GM23338 (cell line): ENCODE results near the gene TFDP3. TPM values are rescaled to one million over a fixed set of nuclear protein-coding genes. Genes with fewer than 3 reads are reported as not detected.

ENCODE experiments used
- ATAC-seq: fragments of 200-7000 bp; cut with Tn5 transposase; 3 replicates; pipeline ENCODE4 v1.9.1; 2020
- DNase-seq: peaks from one replicate; pipeline ENCODE4 v3.0.0-alpha.2; 2015; ENCODE audit warnings: low spot score
- H2AFZ ChIP-seq: fragments of 200-600 bp; sonication (generic); 2 replicates; pipeline ENCODE4 v1.8.0; 2016; ENCODE audit warnings: antibody characterized with exemption, mild to moderate bottlenecking, moderate library complexity
- H3F3A ChIP-seq: fragments of 200-600 bp; sonication (generic); replicated peaks from 2 replicates; pipeline ENCODE4 v1.8.0; 2017; ENCODE audit warnings: antibody characterized with exemption, mixed run types, low read depth
- H3K27ac ChIP-seq: fragments of 200-600 bp; sonication (generic); 2 replicates; pipeline ENCODE4 v1.6.1; 2016; ENCODE audit warnings: low read depth
- H3K27me3 ChIP-seq: fragments of 200-600 bp; sonication (generic); 2 replicates; pipeline ENCODE4 v1.8.0; 2016; ENCODE audit warnings: mild to moderate bottlenecking, mixed run types, moderate library complexity; ENCODE audit not compliant: insufficient read depth
- H3K36me3 ChIP-seq: fragments of 200-600 bp; sonication (generic); 2 replicates; pipeline ENCODE4 v1.8.0; 2016; ENCODE audit warnings: mild to moderate bottlenecking; ENCODE audit not compliant: insufficient read depth
- H3K4me1 ChIP-seq: fragments of 200-600 bp; sonication (generic); 2 replicates; pipeline ENCODE4 v1.8.0; 2016; ENCODE audit warnings: mild to moderate bottlenecking, moderate library complexity; ENCODE audit not compliant: insufficient read depth
- H3K4me2 ChIP-seq: fragments of 200-600 bp; sonication (generic); 2 replicates; pipeline ENCODE4 v1.7.1; 2017; ENCODE audit warnings: mixed run types
- H3K4me3 ChIP-seq: fragments of 200-600 bp; sonication (generic); 2 replicates; pipeline ENCODE4 v1.6.1; 2016; ENCODE audit warnings: mixed run types
- H3K79me2 ChIP-seq: fragments of 200-600 bp; sonication (generic); replicated peaks from 2 replicates; pipeline ENCODE4 v1.8.0; 2017; ENCODE audit warnings: mild to moderate bottlenecking; ENCODE audit not compliant: insufficient read depth
- H3K9me2 ChIP-seq: fragments of 200-600 bp; sonication (generic); 2 replicates; pipeline ENCODE4 v1.8.0; 2017; ENCODE audit not compliant: insufficient read depth
- H4K20me1 ChIP-seq: fragments of 200-600 bp; sonication (generic); replicated peaks from 2 replicates; pipeline ENCODE4 v1.8.0; 2017; ENCODE audit warnings: mild to moderate bottlenecking; ENCODE audit not compliant: insufficient read depth
- H3K27ac Mint-ChIP-seq: 2 replicates; pipeline ENCODE4 v1.8.0; 2020; ENCODE audit warnings: inconsistent platforms, mild to moderate bottlenecking, moderate library complexity, mixed read lengths
- H3K27me3 Mint-ChIP-seq: 3 replicates; pipeline ENCODE4 v1.8.0; 2022; ENCODE audit warnings: low read depth, mild to moderate bottlenecking, moderate library complexity, mixed read lengths, inconsistent platforms; ENCODE audit not compliant: insufficient read depth, poor library complexity
- H3K36me3 Mint-ChIP-seq: 3 replicates; pipeline ENCODE4 v1.8.0; 2021; ENCODE audit warnings: low read depth, mild to moderate bottlenecking, inconsistent platforms, moderate library complexity, mixed read lengths
- H3K4me1 Mint-ChIP-seq: 3 replicates; pipeline ENCODE4 v1.8.0; 2020; ENCODE audit warnings: mild to moderate bottlenecking, inconsistent platforms, mixed read lengths
- H3K4me3 Mint-ChIP-seq: 3 replicates; pipeline ENCODE4 v1.8.0; 2021; ENCODE audit warnings: moderate library complexity, mild to moderate bottlenecking, inconsistent platforms, mixed read lengths
- H3K9me3 Mint-ChIP-seq: 3 replicates; pipeline ENCODE4 v1.8.0; 2020; ENCODE audit warnings: moderate library complexity, mild to moderate bottlenecking, inconsistent platforms, mixed read lengths
- CREB1 ChIP-seq: fragments of 250-450 bp; sonication (Bioruptor Pico); IDR thresholded peaks from 2 replicates; pipeline ENCODE4 v1.5.0; 2020; ENCODE audit warnings: low read depth, mild to moderate bottlenecking, moderate library complexity
- CTCF ChIP-seq, 2 experiments: fragments of 200-600 bp in 1 of 2; sonication (generic) in 1 of 2; conservative IDR thresholded peaks; 2 replicates each; pipeline versions ENCODE4 v1.5.1 to v1.6.1; 2016 to 2017; ENCODE audit warnings: antibody characterized with exemption in 2 of 2, low read depth in 2 of 2, mild to moderate bottlenecking in 2 of 2, moderate library complexity in 1 of 2
- ETS1 ChIP-seq: IDR thresholded peaks from 2 replicates; pipeline ENCODE4 v1.6.1; 2016; ENCODE audit warnings: antibody characterized with exemption
- EZH2 ChIP-seq: fragments of 200-600 bp; sonication (generic); IDR thresholded peaks from one replicate; pipeline ENCODE4 v1.8.0; 2017; ENCODE audit warnings: antibody characterized with exemption, mild to moderate bottlenecking, low read depth; ENCODE audit not compliant: unreplicated experiment
- JUNB ChIP-seq: IDR thresholded peaks from one replicate; pipeline ENCODE4 v1.6.1; 2016; ENCODE audit warnings: antibody characterized with exemption; ENCODE audit not compliant: unreplicated experiment
- POLR2AphosphoS5 ChIP-seq: IDR thresholded peaks from 2 replicates; pipeline ENCODE4 v1.6.1; 2016; ENCODE audit warnings: antibody characterized with exemption, low read depth
- REST ChIP-seq: IDR thresholded peaks from one replicate; pipeline ENCODE4 v1.6.1; 2018; ENCODE audit warnings: antibody characterized with exemption; ENCODE audit not compliant: unreplicated experiment
- ZNF331 ChIP-seq: fragments of 250-450 bp; sonication (Bioruptor Pico); IDR thresholded peaks from 2 replicates; pipeline ENCODE4 v1.5.0; 2020; ENCODE audit warnings: low read depth, mild to moderate bottlenecking, moderate library complexity
- ZNF462 ChIP-seq: fragments of 250-450 bp; sonication (Bioruptor Pico); IDR thresholded peaks from 2 replicates; pipeline ENCODE4 v1.5.0; 2020; ENCODE audit warnings: mild to moderate bottlenecking, moderate library complexity
- polyA plus RNA-seq: library from polyadenylated mRNA; unstranded; fragments of >200 nt; fragmentation: Nextera tagmentation; extraction: Ambion mirVana; gene quantifications from 2 replicates; pipeline ENCODE4 v1.2.1, GENCODE V29; 2016
- total RNA-seq: library from RNA; depleted of rRNA; stranded (reverse); fragments of >200 nt; shearing (Covaris generic); gene quantifications from 2 replicates; pipeline ENCODE4 v1.2.3, GENCODE V29; 2014

The TFDP3 gene
- total and polyA plus RNA-seq, 2 experiments from 2014 or later: not detected

- TF ChIP-seq REST (no peak), JUNB (no peak)
These were observed 33.0 kb downstream of the TFDP3 start (continued) for GRCh38 chrX:133185119-133185518.

- Histone ChIP-seq H3K27me3 (no peaks in the 10 kb centered on the region), H2AFZ (no peak overlapping the region), H3K9me2 (no peaks in the 10 kb centered on the region), H3K4me3 (no peak overlapping the region), H3F3A (no peaks in the 10 kb centered on the region), H3K27ac (no peak overlapping the region), H3K4me1 (no peaks in the 10 kb centered on the region), H3K4me2 (no peak overlapping the region), H4K20me1 (no peaks in the 10 kb centered on the region), H3K79me2 (no peaks in the 10 kb centered on the region), H3K36me3 (no peaks in the 10 kb centered on the region)
- H3K27me3 Mint-ChIP-seq: no peaks in the 10 kb centered on the region
- H3K9me3 Mint-ChIP-seq: no peaks in the 10 kb centered on the region
- ATAC-seq: no peak
- H3K36me3 Mint-ChIP-seq: no peaks in the 10 kb centered on the region
- DNase-seq: no peak
- no peak overlapping the region for H3K27ac Mint-ChIP-seq
- H3K4me3 Mint-ChIP-seq: no peak overlapping the region
- H3K4me1 Mint-ChIP-seq: peaks cover 4% of the 10 kb centered on the region; the same call in 1 of the 3 replicates
- TF ChIP-seq ETS1 (no peak), CREB1 (CRISPR knock-in tag) (no peak), CTCF (conservative IDR thresholded peaks at IDR 0.05; ENCODE audit: low read depth in 2 of 2) (no peak), POLR2AphosphoS5 (no peak), REST (no peak), EZH2 (no peak), ZNF331 (CRISPR knock-in tag) (no peak), ZNF462 (CRISPR knock-in tag) (no peak)
These were observed 34.3 kb downstream of the TFDP3 start for GRCh38 chrX:133183806-133184205.
